Erythroblast (primary cell): ENCODE measurements around the gene SLC25A45.

Source experiments
- GATA1 ChIP-seq: IDR thresholded peaks from 2 replicates; pipeline ENCODE4 v1.6.1; 2011; ENCODE audit warnings: low read depth, mild to moderate bottlenecking, control low read depth, low read length, moderate library complexity
- POLR2A ChIP-seq: IDR thresholded peaks from 2 replicates; pipeline ENCODE4 v1.6.1; 2011; ENCODE audit warnings: mild to moderate bottlenecking, low read length

DNA sequence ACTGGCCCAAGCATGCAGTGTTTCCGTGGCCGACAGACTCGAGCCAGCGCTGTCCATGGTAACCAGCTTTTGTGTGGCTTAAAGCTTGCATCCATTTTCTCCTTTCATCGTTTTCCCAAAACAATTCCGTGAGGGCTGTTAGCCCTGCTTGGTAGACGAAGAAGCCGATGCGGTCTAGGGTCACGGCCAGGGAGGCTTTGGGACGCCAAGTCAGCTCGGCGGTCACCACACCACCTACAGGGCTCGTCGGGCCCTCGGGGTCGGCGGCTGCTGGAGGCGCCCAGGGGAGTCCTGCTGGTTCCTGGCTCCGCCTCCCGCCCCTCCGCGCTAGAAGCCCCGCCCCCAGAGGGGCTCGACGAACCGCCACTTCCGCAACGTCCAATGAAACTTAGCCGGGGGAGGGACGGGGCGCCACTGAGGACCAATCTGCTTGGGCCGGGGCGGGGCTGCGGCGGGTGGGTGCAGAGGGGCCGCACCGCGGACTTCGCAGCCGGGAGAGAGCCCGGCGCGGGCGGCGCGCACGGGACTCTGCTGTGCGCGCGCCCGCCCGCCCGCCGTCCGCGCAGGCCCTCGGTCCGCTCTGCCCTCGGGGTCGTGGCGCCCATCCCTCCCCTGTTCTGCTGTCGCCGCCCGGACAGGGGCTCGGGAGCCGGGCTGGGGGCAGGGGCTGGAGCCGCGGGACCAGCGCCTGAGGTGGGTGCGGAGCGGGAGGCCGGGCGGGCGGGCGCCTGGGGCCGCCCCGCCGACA is 28.0 kb downstream of the SLC25A45 start, which contains the start of gene TIGD3:
- TF ChIP-seq POLR2A (peak; percentile 54), GATA1 (no peak)
